Renal cortex interstitium (tissue), 3 donors: ENCODE data around the gene BRICD5. TPM values are rescaled to one million over a fixed set of nuclear protein-coding genes. Genes with fewer than 3 reads are reported as not detected.

Experiments used
- polyA plus RNA-seq, 3 donors: library from polyadenylated mRNA; unstranded; fragments of 120-200 nt; gene quantifications; one replicate each; pipeline ENCODE4 v1.2.1, GENCODE V29; 2013; ENCODE audit not compliant: insufficient read length in 3 of 3

Gene BRICD5
- polyA plus RNA-seq, 3 donors: 4.5 to 11.0 (median 7.9) TPM

Other genes starting within 250 kb of the BRICD5 start
- gene RPS2, start 246.0 kb downstream of the BRICD5 start, polyA plus RNA-seq: 1,000 to 10,000 TPM; 1,794 to 2,026 (median 1,887) TPM
- under 1 TPM in 1 of 3 donors, not detected in 2; 0.13 TPM for gene RNF151, start 244.0 kb downstream of the BRICD5 start, polyA plus RNA-seq
- gene TBL3, start 238.8 kb downstream of the BRICD5 start, polyA plus RNA-seq: 10 to 100 TPM; 28.6 to 44.0 (median 41.6) TPM
- 1 to 10 TPM in 2 of 3 donors, under 1 TPM in 1; 0.61 to 1.6 (median 1.1) TPM for gene NOXO1, start 229.4 kb downstream of the BRICD5 start, polyA plus RNA-seq
- 10 to 100 TPM; 21.5 to 31.4 (median 26.9) TPM for gene GFER, start 226.7 kb downstream of the BRICD5 start, polyA plus RNA-seq
- 1 to 10 TPM; 1.6 to 2.6 (median 1.9) TPM for gene SYNGR3, start 220.9 kb downstream of the BRICD5 start, polyA plus RNA-seq
- gene ZNF598, start 201.0 kb downstream of the BRICD5 start, polyA plus RNA-seq: 10 to 100 TPM; 16.6 to 28.6 (median 27.3) TPM
- gene NPW, start 191.1 kb downstream of the BRICD5 start, polyA plus RNA-seq: 10 to 100 TPM in 1 of 3 donors, 1 to 10 TPM in 2; 3.8 to 12.4 (median 8.2) TPM
- gene NHERF2, start 184.0 kb downstream of the BRICD5 start, polyA plus RNA-seq: 100 to 1,000 TPM in 2 of 3 donors, 10 to 100 TPM in 1; 82.6 to 162 (median 147) TPM
- gene NTHL1, start 163.0 kb downstream of the BRICD5 start, polyA plus RNA-seq: 10 to 100 TPM; 15.2 to 26.1 (median 19.9) TPM
- gene TSC2, start 162.9 kb downstream of the BRICD5 start, polyA plus RNA-seq: 100 to 1,000 TPM; 138 to 170 (median 151) TPM
- 100 to 1,000 TPM in 2 of 3 donors, 10 to 100 TPM in 1; 53.6 to 123 (median 101) TPM for gene PKD1, start 75.0 kb downstream of the BRICD5 start, polyA plus RNA-seq
- 1 to 10 TPM; 2.6 to 3.4 (median 3.0) TPM for gene RAB26, start 62.2 kb downstream of the BRICD5 start, polyA plus RNA-seq
- 10 to 100 TPM; 48.0 to 58.5 (median 49.3) TPM for gene TRAF7, start 55.1 kb downstream of the BRICD5 start, polyA plus RNA-seq
- 1 to 10 TPM in 2 of 3 donors, under 1 TPM in 1; 1.00 to 2.4 (median 1.9) TPM for gene CASKIN1, start 14.3 kb downstream of the BRICD5 start, polyA plus RNA-seq
- gene MLST8, start 5.4 kb downstream of the BRICD5 start, polyA plus RNA-seq: 10 to 100 TPM; 41.6 to 55.8 (median 44.5) TPM
- gene PGP, start 4.0 kb upstream of the BRICD5 start, polyA plus RNA-seq: 10 to 100 TPM; 13.0 to 17.1 (median 14.9) TPM
- 10 to 100 TPM; 13.0 to 24.9 (median 22.5) TPM for gene E4F1, start 12.7 kb upstream of the BRICD5 start, polyA plus RNA-seq
- 1 to 10 TPM in 2 of 3 donors, under 1 TPM in 1; 0.36 to 1.4 (median 1.4) TPM for gene DNASE1L2, start 25.6 kb upstream of the BRICD5 start, polyA plus RNA-seq
- gene ECI1, start 40.7 kb upstream of the BRICD5 start, polyA plus RNA-seq: 10 to 100 TPM; 59.0 to 76.2 (median 72.2) TPM
- gene RNPS1, start 57.3 kb upstream of the BRICD5 start, polyA plus RNA-seq: 100 to 1,000 TPM; 194 to 231 (median 219) TPM
- 1 to 10 TPM; 5.2 to 6.9 (median 6.3) TPM for gene ABCA3, start 129.9 kb upstream of the BRICD5 start, polyA plus RNA-seq
- 10 to 100 TPM in 2 of 3 donors, 1 to 10 TPM in 1; 9.5 to 14.0 (median 11.9) TPM for gene CCNF, start 218.6 kb upstream of the BRICD5 start, polyA plus RNA-seq
- gene TEDC2, start 249.2 kb upstream of the BRICD5 start, polyA plus RNA-seq: 10 to 100 TPM in 2 of 3 donors, 1 to 10 TPM in 1; 8.5 to 14.2 (median 11.8) TPM